ENCODE data around the gene SUPT5H. TPM values are rescaled to one million over a fixed set of nuclear protein-coding genes. Genes with fewer than 3 reads are reported as not detected.

SUPT5H gene
- total and polyA plus RNA-seq, 2 of the 13 experiments (the other 11 are each of a cell fraction or from before 2014, with no cell fraction given) = 48.2 to 51.7 TPM

GRCh38 chr19:39446365-39447084, 1.1 kb downstream of the SUPT5H start:
- in situ Hi-C loops (cut with HindIII; ENCODE audit: extremely low pct_ligation_motif_present, low pct_unique_long_range_greater_than_20kb) (no loop called here), intact Hi-C loops (cut with micrococcal nuclease; ENCODE audit: unreplicated experiment) (no loop called here)
- peak overlapping the region; percentile 81 to 98 (median 94) for H3K4me3 ChIP-seq (replicated peaks in 1 of 3; ENCODE audit: insufficient read depth in 1 of 3, low read depth in 2 of 3, low read length in 3 of 3)
- ChIA-PET CTCF (ENCODE audit: low intra/inter-chr PET ratio, low total read pairs) (no interaction called here), POLR2A (interaction anchor here (1.2 to 2.8 kb wide), 5 partner anchors 11 to 86 kb away, joined by 3 to 25 read pairs (median 8); partner anchors contain the start of genes EID2B and RPS16)
- FAIRE-seq = no peak
- no peak for TF ChIP-seq ZFP90 (CRISPR knock-in tag; IDR thresholded peaks at IDR 0.05; ENCODE audit: borderline replicate concordance)
- TF ChIP-seq SALL1 (CRISPR knock-in tag; IDR thresholded peaks at IDR 0.05) = 0 out of 2 replicates have a peak, but pooled peaks have one; percentile 12
- peak; percentile 55; the same call in 1 of the 2 replicates for TF ChIP-seq ZNF460 (CRISPR knock-in tag; IDR thresholded peaks at IDR 0.05; ENCODE audit: borderline replicate concordance)
- 76% methylated on average over 16 of the region's 16 CpGs for WGBS (ENCODE audit: low lambda C conversion rate)
- no peak for DNase-seq (ENCODE audit: low spot score)
- H3K4me2 ChIP-seq (ENCODE audit: low read depth, low read length) = peak overlapping the region; percentile 85
- H3K27me3 ChIP-seq (ENCODE audit: control insufficient read depth in 1 of 2, insufficient read depth in 2 of 2, low read length in 2 of 2) = peaks cover 0 to 3% of the 10 kb centered on the region in 2 experiments; a peak in 2 of 5 replicates
- peak overlapping the region; percentile 93 for H3K9ac ChIP-seq (ENCODE audit: insufficient read depth, low read depth, low read length)
- 0 out of 2 replicates have a peak, but pooled peaks cover 3% of the 10 kb centered on the region for H4K20me1 ChIP-seq (ENCODE audit: insufficient read depth, low read length)
- H3K27ac ChIP-seq (ENCODE audit: extremely low read length, insufficient read depth, low read length) = peak overlapping the region; percentile 91
- H3K9me3 ChIP-seq (ENCODE audit: low read length) = no peaks in the 10 kb centered on the region
- H3K36me3 ChIP-seq (replicated peaks in 1 of 2; ENCODE audit: control insufficient read depth in 1 of 2, insufficient read depth in 2 of 2, low read length in 2 of 2) = peaks cover 3 to 12% of the 10 kb centered on the region in 2 experiments; a peak in 4 of 5 replicates
- BruUV-seq (replicated peaks) = no TSS peak
- H3K79me2 ChIP-seq (ENCODE audit: insufficient read depth, low read length) = peaks cover 65% of the 10 kb centered on the region
- ATAC-seq = no peak
- no peak overlapping the region for H2AFZ ChIP-seq (ENCODE audit: low read length)
- peaks cover 52% of the 10 kb centered on the region for H3K4me1 ChIP-seq (ENCODE audit: insufficient read depth, low read length)

- peaks cover 0 to 3% of the 10 kb centered on the region in 2 experiments; a peak in 1 of 5 replicates for H3K27me3 ChIP-seq (ENCODE audit: control insufficient read depth in 1 of 2, insufficient read depth in 2 of 2, low read length in 2 of 2)
- no peak for FAIRE-seq
- ChIA-PET POLR2A (interaction anchor here (1.6 kb wide), 1 partner anchor 13 kb away, joined by 10 read pairs; the partner anchor contains the start of gene RPS16), CTCF (ENCODE audit: low intra/inter-chr PET ratio, low total read pairs) (no interaction called here)
- H3K4me3 ChIP-seq (replicated peaks in 1 of 3; ENCODE audit: insufficient read depth in 1 of 3, low read depth in 2 of 3, low read length in 3 of 3) = no peak overlapping the region; a peak in 1 of 6 replicates
- H2AFZ ChIP-seq (ENCODE audit: low read length) = no peak overlapping the region
- H3K9me3 ChIP-seq (ENCODE audit: low read length) = no peaks in the 10 kb centered on the region
- H3K9ac ChIP-seq (ENCODE audit: insufficient read depth, low read depth, low read length) = 0 out of 2 replicates have a peak overlapping the region, but pooled peaks have one; percentile 8
- peak overlapping the region; percentile 85 for H3K4me2 ChIP-seq (ENCODE audit: low read depth, low read length)
- peaks cover 80% of the 10 kb centered on the region for H3K79me2 ChIP-seq (ENCODE audit: insufficient read depth, low read length)
- WGBS (ENCODE audit: low lambda C conversion rate) = 90% methylated on average over 3 of the region's 3 CpGs
- H3K36me3 ChIP-seq (replicated peaks in 1 of 2; ENCODE audit: control insufficient read depth in 1 of 2, insufficient read depth in 2 of 2, low read length in 2 of 2) = peaks cover 11 to 25% of the 10 kb centered on the region in 2 experiments; a peak in 4 of 5 replicates
- H3K4me1 ChIP-seq (ENCODE audit: insufficient read depth, low read length) = peaks cover 54% of the 10 kb centered on the region
- no peak overlapping the region for H3K27ac ChIP-seq (ENCODE audit: extremely low read length, insufficient read depth, low read length)
- intact Hi-C loops (cut with micrococcal nuclease; ENCODE audit: unreplicated experiment) = no loop called here
- no peak for ATAC-seq
- in situ Hi-C loops (cut with HindIII; ENCODE audit: extremely low pct_ligation_motif_present, low pct_unique_long_range_greater_than_20kb) = no loop called here
- H4K20me1 ChIP-seq (ENCODE audit: insufficient read depth, low read length) = 0 out of 2 replicates have a peak, but pooled peaks cover 3% of the 10 kb centered on the region
- no peak for DNase-seq (ENCODE audit: low spot score)
- no TSS peak for BruUV-seq (replicated peaks)
- TF ChIP-seq ZC3H13 (CRISPR knock-in tag; IDR thresholded peaks at IDR 0.05) = no peak
- TF ChIP-seq ZNF3 (CRISPR knock-in tag; IDR thresholded peaks at IDR 0.05) = no peak
- TF ChIP-seq ZSCAN29 (CRISPR knock-in tag; conservative IDR thresholded peaks at IDR 0.05) = no peak
- no peak for TF ChIP-seq PRPF4 (IDR thresholded peaks at IDR 0.05; ENCODE audit: low read depth, low read length, poor library complexity, severe bottlenecking)
- TF ChIP-seq, protein P1, sequence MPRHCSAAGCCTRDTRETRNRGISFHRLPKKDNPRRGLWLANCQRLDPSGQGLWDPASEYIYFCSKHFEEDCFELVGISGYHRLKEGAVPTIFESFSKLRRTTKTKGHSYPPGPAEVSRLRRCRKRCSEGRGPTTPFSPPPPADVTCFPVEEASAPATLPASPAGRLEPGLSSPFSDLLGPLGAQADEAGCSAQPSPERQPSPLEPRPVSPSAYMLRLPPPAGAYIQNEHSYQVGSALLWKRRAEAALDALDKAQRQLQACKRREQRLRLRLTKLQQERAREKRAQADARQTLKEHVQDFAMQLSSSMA (CRISPR knock-in tag; IDR thresholded peaks at IDR 0.05) = no peak
- TF ChIP-seq ZNF737 (CRISPR knock-in tag; IDR thresholded peaks at IDR 0.05; ENCODE audit: borderline replicate concordance) = no peak
- no peak for TF ChIP-seq SIN3A (IDR thresholded peaks at IDR 0.05; ENCODE audit: borderline replicate concordance, low read depth, low read length)
- no peak for TF ChIP-seq PPARG (CRISPR knock-in tag; conservative IDR thresholded peaks at IDR 0.05)
- no peak for TF ChIP-seq TCF12 (IDR thresholded peaks at IDR 0.05)
- no peak for TF ChIP-seq TCF12 (CRISPR knock-in tag; IDR thresholded peaks at IDR 0.05)
- TF ChIP-seq ZNF614 (CRISPR knock-in tag; IDR thresholded peaks at IDR 0.05; ENCODE audit: borderline replicate concordance) = no peak
- TF ChIP-seq ZMAT3 (CRISPR knock-in tag; conservative IDR thresholded peaks at IDR 0.05) = no peak
- no peak for TF ChIP-seq ZNF235 (CRISPR knock-in tag; IDR thresholded peaks at IDR 0.05; ENCODE audit: borderline replicate concordance)
- TF ChIP-seq JUN (CRISPR knock-in tag; IDR thresholded peaks at IDR 0.05) = no peak
- TF ChIP-seq ZNF335 (CRISPR knock-in tag; IDR thresholded peaks at IDR 0.05) = no peak
- TF ChIP-seq CBX5 (CRISPR knock-in tag; IDR thresholded peaks at IDR 0.05; ENCODE audit: borderline replicate concordance) = no peak
Measured at GRCh38 chr19:39448271-39448670, 2.9 kb downstream of the SUPT5H start.
